Panc1 (cell line): ENCODE measurements around the gene RNF175. TPM values are rescaled to one million over a fixed set of nuclear protein-coding genes. Genes with fewer than 3 reads are reported as not detected.
A peak's percentile ranks its signal among the peaks of the same experiment; 100 is the strongest.

Experiments
- ATAC-seq: fragments of 200-7000 bp; cut with Tn5 transposase; 2 replicates; pipeline ENCODE4 v1.9.1; 2020; ENCODE audit warnings: mild to moderate bottlenecking, moderate library complexity
- BruUV-seq: library from RNA; stranded (reverse); fragments of 400-500 nt; replicated peaks from 2 replicates; lab custom pipeline; 2021; lab: Mats Ljungman, UMichigan
- CTCF ChIA-PET: fragments of 300-600 bp; sonication (Branson Sonifier 250); formaldehyde crosslinking; loops from one replicate; lab custom pipeline; 2022; ENCODE audit warnings: antibody characterized with exemption; lab: Charles Lee
- POLR2A ChIA-PET: fragments of 300-600 bp; sonication (Branson Sonifier 250); formaldehyde crosslinking; loops from one replicate; lab custom pipeline; 2022; ENCODE audit warnings: antibody characterized with exemption; lab: Charles Lee
- DNase-seq: peaks from one replicate; pipeline ENCODE4 v3.0.0-alpha.2; 2010; ENCODE audit warnings: low read depth, low spot score
- H3K27ac ChIP-seq: 2 replicates; pipeline ENCODE4 v1.5.1; 2011; ENCODE audit warnings: mild to moderate bottlenecking, low read length, inconsistent platforms
- H3K27me3 ChIP-seq: fragments of 200-500 bp; sonication (Bioruptor generic); 2 replicates; pipeline ENCODE4 v1.6.0; 2014; ENCODE audit warnings: low read length, inconsistent platforms; ENCODE audit not compliant: control insufficient read depth, insufficient read depth
- H3K36me3 ChIP-seq: fragments of 200-500 bp; sonication (Bioruptor generic); 2 replicates; pipeline ENCODE4 v1.5.1; 2014; ENCODE audit warnings: inconsistent platforms, mild to moderate bottlenecking, low read length, moderate library complexity; ENCODE audit not compliant: control insufficient read depth, insufficient read depth
- H3K4me1 ChIP-seq: 2 replicates; pipeline ENCODE4 v1.5.1; 2011; ENCODE audit warnings: inconsistent platforms, mild to moderate bottlenecking, low read length, moderate library complexity; ENCODE audit not compliant: control insufficient read depth, insufficient read depth
- H3K4me3 ChIP-seq, 2 experiments: 2 replicates each; pipeline ENCODE4 v1.5.1; 2011 to 2012; ENCODE audit warnings: low read depth in 2 of 2, low read length in 2 of 2, mild to moderate bottlenecking in 2 of 2, inconsistent platforms in 1 of 2, moderate library complexity in 1 of 2
- H3K9me3 ChIP-seq: fragments of 200-500 bp; sonication (Bioruptor generic); 2 replicates; pipeline ENCODE4 v1.5.1; 2014; ENCODE audit warnings: low read depth, mild to moderate bottlenecking, inconsistent platforms, low read length, moderate library complexity; ENCODE audit not compliant: control insufficient read depth, insufficient read depth
- CTCF ChIP-seq: fragments of 450-650 bp; IDR thresholded peaks from 2 replicates; pipeline ENCODE4 v1.5.1; 2017; ENCODE audit warnings: mild to moderate bottlenecking
- POLR2AphosphoS5 ChIP-seq: IDR thresholded peaks from 2 replicates; pipeline ENCODE4 v1.6.1; 2012; ENCODE audit warnings: mild to moderate bottlenecking, low read depth, low read length, moderate library complexity
- REST ChIP-seq, 2 experiments: IDR thresholded peaks; 2 replicates each; pipeline ENCODE4 v1.6.1; 2011 to 2012; ENCODE audit warnings: low read depth in 2 of 2, control low read depth in 1 of 2, low read length in 1 of 2, mild to moderate bottlenecking in 1 of 2, moderate library complexity in 1 of 2; ENCODE audit not compliant: insufficient read depth in 1 of 2
- SIN3A ChIP-seq: IDR thresholded peaks from 2 replicates; pipeline ENCODE4 v1.6.1; 2012; ENCODE audit warnings: low read depth, mild to moderate bottlenecking, low read length, moderate library complexity, borderline replicate concordance; ENCODE audit not compliant: insufficient read depth
- TCF7L2 ChIP-seq: IDR thresholded peaks from 2 replicates; pipeline ENCODE4 v1.6.1; 2011; ENCODE audit warnings: mild to moderate bottlenecking, low read depth, low read length, inconsistent platforms
- in situ Hi-C: cut with HindIII; loops from 2 replicates; pipeline ENCODE4 v1.10.0; 2016; ENCODE audit warnings: low sequenced_read_pairs, low pct_unique_long_range_greater_than_20kb
- intact Hi-C: fragments of 100-400 bp; cut with micrococcal nuclease; formaldehyde crosslinking; loops from one replicate; pipeline ENCODE4 v1.10.0; 2022; ENCODE audit not compliant: unreplicated experiment
- total RNA-seq: library from RNA; stranded (reverse); gene quantifications from one replicate; pipeline ENCODE4 v1.2.1, GENCODE V29; 2021; ENCODE audit not compliant: unreplicated experiment

Gene RNF175
- total RNA-seq, 1 experiment from 2014 or later = not detected

GRCh38 chr4:153758688-153759406, 977 bp downstream of the RNF175 start:
- intact Hi-C loops (loop anchor here (10.0 kb wide), 1 partner anchor 614 kb away; no protein-coding TSS in a partner anchor), in situ Hi-C loops (no loop called here)
- Histone ChIP-seq H3K27ac (no peak overlapping the region), H3K4me3 (no peak overlapping the region; a peak in 1 of 4 replicates), H3K27me3 (no peaks in the 10 kb centered on the region; the same call in 1 of the 2 replicates), H3K36me3 (no peaks in the 10 kb centered on the region), H3K4me1 (no peaks in the 10 kb centered on the region), H3K9me3 (no peaks in the 10 kb centered on the region)
- no TSS peak for BruUV-seq
- ChIA-PET POLR2A (no interaction called here), CTCF (no interaction called here)
- ATAC-seq = 0 out of 2 replicates have a peak, but pooled peaks have one; percentile 49
- no peak for DNase-seq
- TF ChIP-seq REST (IDR thresholded peaks at IDR 0.05; ENCODE audit: insufficient read depth in 1 of 2, low read depth in 2 of 2, low read length in 1 of 2) (no peak), SIN3A (no peak), TCF7L2 (no peak), POLR2AphosphoS5 (no peak), CTCF (no peak)

GRCh38 chr4:153758136-153758535, 1.7 kb downstream of the RNF175 start:
- no TSS peak for BruUV-seq
- POLR2A ChIA-PET = no interaction called here

More at GRCh38 chr4:153758136-153758535, 1.7 kb downstream of the RNF175 start:
- DNase-seq = no peak
- Histone ChIP-seq H3K27me3 (no peaks in the 10 kb centered on the region; the same call in 1 of the 2 replicates), H3K9me3 (no peaks in the 10 kb centered on the region), H3K4me1 (no peaks in the 10 kb centered on the region), H3K36me3 (no peaks in the 10 kb centered on the region), H3K27ac (no peak overlapping the region), H3K4me3 (no peak overlapping the region)
- CTCF ChIA-PET = no interaction called here
- TF ChIP-seq REST (IDR thresholded peaks at IDR 0.05; ENCODE audit: insufficient read depth in 1 of 2, low read depth in 2 of 2, low read length in 1 of 2) = no peak
- TF ChIP-seq CTCF = no peak
- TF ChIP-seq TCF7L2 = no peak
- no peak for TF ChIP-seq SIN3A
- no peak for TF ChIP-seq POLR2AphosphoS5
- in situ Hi-C loops = no loop called here
- intact Hi-C loops = loop anchor here (10.0 kb wide), 1 partner anchor 613 kb away; no protein-coding TSS in a partner anchor
- no peak for ATAC-seq
